Measurements from ENCODE around the gene FAM32A.

FAM32A gene

DNA sequence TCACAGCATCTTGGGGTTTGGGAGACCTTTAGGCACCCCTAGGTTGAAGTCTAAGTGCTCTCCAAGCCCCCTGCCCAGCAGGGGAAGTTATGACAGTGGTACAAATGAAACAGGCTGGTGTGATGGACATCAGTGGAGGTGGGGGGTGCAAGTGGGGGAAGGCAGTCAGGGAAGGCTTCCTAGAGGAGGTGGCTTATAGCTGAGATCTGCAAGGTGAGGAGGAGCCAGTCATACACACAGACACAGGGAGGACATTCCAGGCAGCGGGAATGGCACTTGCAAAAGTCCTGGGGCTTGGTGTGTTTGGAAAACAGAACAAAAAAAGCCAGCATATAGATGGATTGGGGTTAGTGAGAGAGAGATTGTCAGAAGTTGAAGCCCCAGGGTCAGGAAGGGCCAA lies 30.1 kb upstream of the FAM32A start:
- H3K4me3 ChIP-seq (replicated peaks; ENCODE audit: low read depth, low read length) = no peak overlapping the region
- TF ChIP-seq, protein P1, sequence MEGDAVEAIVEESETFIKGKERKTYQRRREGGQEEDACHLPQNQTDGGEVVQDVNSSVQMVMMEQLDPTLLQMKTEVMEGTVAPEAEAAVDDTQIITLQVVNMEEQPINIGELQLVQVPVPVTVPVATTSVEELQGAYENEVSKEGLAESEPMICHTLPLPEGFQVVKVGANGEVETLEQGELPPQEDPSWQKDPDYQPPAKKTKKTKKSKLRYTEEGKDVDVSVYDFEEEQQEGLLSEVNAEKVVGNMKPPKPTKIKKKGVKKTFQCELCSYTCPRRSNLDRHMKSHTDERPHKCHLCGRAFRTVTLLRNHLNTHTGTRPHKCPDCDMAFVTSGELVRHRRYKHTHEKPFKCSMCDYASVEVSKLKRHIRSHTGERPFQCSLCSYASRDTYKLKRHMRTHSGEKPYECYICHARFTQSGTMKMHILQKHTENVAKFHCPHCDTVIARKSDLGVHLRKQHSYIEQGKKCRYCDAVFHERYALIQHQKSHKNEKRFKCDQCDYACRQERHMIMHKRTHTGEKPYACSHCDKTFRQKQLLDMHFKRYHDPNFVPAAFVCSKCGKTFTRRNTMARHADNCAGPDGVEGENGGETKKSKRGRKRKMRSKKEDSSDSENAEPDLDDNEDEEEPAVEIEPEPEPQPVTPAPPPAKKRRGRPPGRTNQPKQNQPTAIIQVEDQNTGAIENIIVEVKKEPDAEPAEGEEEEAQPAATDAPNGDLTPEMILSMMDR (IDR thresholded peaks at IDR 0.05; ENCODE audit: low read depth, low read length, missing control alignments) = no peak
- no peak for DNase-seq (ENCODE audit: extremely low read depth, low read depth)

GRCh38 chr19:16156904-16157303 lies 28.3 kb upstream of the FAM32A start:
- no peak for DNase-seq (ENCODE audit: extremely low read depth, low read depth)
- TF ChIP-seq, protein P1 (IDR thresholded peaks at IDR 0.05; ENCODE audit: low read depth, low read length, missing control alignments) = no peak
- no peak overlapping the region for H3K4me3 ChIP-seq (replicated peaks; ENCODE audit: low read depth, low read length)

- H3K4me3 ChIP-seq (replicated peaks; ENCODE audit: low read depth, low read length) = no peak overlapping the region
- TF ChIP-seq, protein P1 (IDR thresholded peaks at IDR 0.05; ENCODE audit: low read depth, low read length, missing control alignments) = no peak
- no peak for DNase-seq (ENCODE audit: extremely low read depth, low read depth)
These were observed 27.6 kb upstream of the FAM32A start for GRCh38 chr19:16157601-16158000.

GRCh38 chr19:16159655-16160054 lies 25.6 kb upstream of the FAM32A start:
- TF ChIP-seq, protein P1 (IDR thresholded peaks at IDR 0.05; ENCODE audit: low read depth, low read length, missing control alignments) = no peak
- no peak for DNase-seq (ENCODE audit: extremely low read depth, low read depth)
- H3K4me3 ChIP-seq (replicated peaks; ENCODE audit: low read depth, low read length) = no peak overlapping the region

- DNase-seq (ENCODE audit: extremely low read depth, low read depth) = no peak
- TF ChIP-seq, protein P1 (IDR thresholded peaks at IDR 0.05; ENCODE audit: low read depth, low read length, missing control alignments) = no peak
- H3K4me3 ChIP-seq (replicated peaks; ENCODE audit: low read depth, low read length) = no peak overlapping the region
These were observed 24.7 kb upstream of the FAM32A start for GRCh38 chr19:16160445-16160942.

GRCh38 chr19:16160943-16161560 lies 24.2 kb upstream of the FAM32A start:
- DNase-seq (ENCODE audit: extremely low read depth, low read depth) = peak; percentile 59
- H3K4me3 ChIP-seq (replicated peaks; ENCODE audit: low read depth, low read length) = no peak overlapping the region

More at GRCh38 chr19:16160943-16161560, 24.2 kb upstream of the FAM32A start:
- TF ChIP-seq, protein P1 (IDR thresholded peaks at IDR 0.05; ENCODE audit: low read depth, low read length, missing control alignments) = no peak

Data from HFF-Myc (cell line).